ENCODE measurements around the gene XPNPEP3. TPM values are rescaled to one million over a fixed set of nuclear protein-coding genes. Genes with fewer than 3 reads are reported as not detected.
"Not testable (repeated sequence)": the region's sequence is repeated elsewhere in the genome, so short reads cannot be mapped to it uniquely, and the experiment has no call there.

XPNPEP3 gene
- total and polyA plus RNA-seq, 2 donors (not counting 3 experiments of a cell fraction or from before 2014, with no cell fraction given): 12.3 to 21.2 TPM

DNA sequence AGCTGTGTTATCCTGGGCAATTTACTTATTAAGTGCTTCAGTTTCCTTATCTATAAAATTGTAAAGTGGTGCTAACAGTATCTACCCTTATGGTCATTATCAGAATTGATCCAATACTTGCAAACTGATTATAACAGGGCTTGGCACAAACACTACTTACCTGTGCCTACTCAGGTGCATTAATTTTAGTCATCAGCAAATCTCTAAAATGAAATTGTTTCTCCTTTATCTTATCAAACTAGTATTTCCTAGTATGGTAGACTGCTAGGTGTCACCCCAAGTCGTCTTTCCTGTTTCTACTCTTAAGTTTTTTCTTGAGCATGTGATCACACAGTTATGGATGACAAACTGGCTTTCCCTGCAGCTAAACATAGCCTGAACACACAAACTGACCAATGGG lies 33.5 kb upstream of the XPNPEP3 start:
- DNase-seq (ENCODE audit: low read depth, low spot score) (no peak), FAIRE-seq (no peak)
- TF ChIP-seq JUN (IDR thresholded peaks at IDR 0.05; ENCODE audit: borderline replicate concordance, insufficient read depth, insufficient read length, low read depth): no peak
- TF ChIP-seq POLR2A (IDR thresholded peaks at IDR 0.05; ENCODE audit: low read depth, low read length): no peak
- TF ChIP-seq, protein P1, sequence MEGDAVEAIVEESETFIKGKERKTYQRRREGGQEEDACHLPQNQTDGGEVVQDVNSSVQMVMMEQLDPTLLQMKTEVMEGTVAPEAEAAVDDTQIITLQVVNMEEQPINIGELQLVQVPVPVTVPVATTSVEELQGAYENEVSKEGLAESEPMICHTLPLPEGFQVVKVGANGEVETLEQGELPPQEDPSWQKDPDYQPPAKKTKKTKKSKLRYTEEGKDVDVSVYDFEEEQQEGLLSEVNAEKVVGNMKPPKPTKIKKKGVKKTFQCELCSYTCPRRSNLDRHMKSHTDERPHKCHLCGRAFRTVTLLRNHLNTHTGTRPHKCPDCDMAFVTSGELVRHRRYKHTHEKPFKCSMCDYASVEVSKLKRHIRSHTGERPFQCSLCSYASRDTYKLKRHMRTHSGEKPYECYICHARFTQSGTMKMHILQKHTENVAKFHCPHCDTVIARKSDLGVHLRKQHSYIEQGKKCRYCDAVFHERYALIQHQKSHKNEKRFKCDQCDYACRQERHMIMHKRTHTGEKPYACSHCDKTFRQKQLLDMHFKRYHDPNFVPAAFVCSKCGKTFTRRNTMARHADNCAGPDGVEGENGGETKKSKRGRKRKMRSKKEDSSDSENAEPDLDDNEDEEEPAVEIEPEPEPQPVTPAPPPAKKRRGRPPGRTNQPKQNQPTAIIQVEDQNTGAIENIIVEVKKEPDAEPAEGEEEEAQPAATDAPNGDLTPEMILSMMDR (IDR thresholded peaks at IDR 0.05; ENCODE audit: extremely low read depth in 1 of 2, insufficient read depth in 1 of 2, low read depth in 1 of 2, low read length in 2 of 2): no peak
- no peak for TF ChIP-seq GATA2 (IDR thresholded peaks at IDR 0.05; ENCODE audit: insufficient read depth, insufficient read length, low read depth, low read length)
- TF ChIP-seq EZH2 (IDR thresholded peaks at IDR 0.05; ENCODE audit: borderline replicate concordance, low read depth, low read length, severe bottlenecking): no peak
- TF ChIP-seq, protein P2, sequence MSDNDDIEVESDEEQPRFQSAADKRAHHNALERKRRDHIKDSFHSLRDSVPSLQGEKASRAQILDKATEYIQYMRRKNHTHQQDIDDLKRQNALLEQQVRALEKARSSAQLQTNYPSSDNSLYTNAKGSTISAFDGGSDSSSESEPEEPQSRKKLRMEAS (IDR thresholded peaks at IDR 0.05; ENCODE audit: insufficient read depth, insufficient read length): no peak
- intact Hi-C loops (cut with micrococcal nuclease) (no loop called here), dilution Hi-C loops (cut with MboI; ENCODE audit: extremely low pct_ligation_motif_present, low sequenced_read_pairs) (no loop called here)
- H3K79me2 ChIP-seq (ENCODE audit: control insufficient read depth, insufficient read depth, low read length): peaks cover 6% of the 10 kb centered on the region
- ChIA-PET POLR2A (no interaction called here), CTCF (interaction anchor here (2.0 kb wide), 1 partner anchor 140 kb away, joined by 7 read pairs; no protein-coding TSS in a partner anchor)
- no peak overlapping the region for H3K27ac ChIP-seq (ENCODE audit: insufficient read depth, low read depth, low read length)
- H3K27me3 ChIP-seq (ENCODE audit: control insufficient read depth in 2 of 2, insufficient read depth in 2 of 2, low read length in 2 of 2): no peaks in the 10 kb centered on the region
- peaks cover 6% of the 10 kb centered on the region for H3K4me1 ChIP-seq (ENCODE audit: control insufficient read depth, extremely low read depth, insufficient read depth, low read length)
- H3K9me3 ChIP-seq (replicated peaks; ENCODE audit: control insufficient read depth, insufficient read depth, low read length): no peaks in the 10 kb centered on the region
- H3K4me2 ChIP-seq (ENCODE audit: insufficient read depth, low read length): no peak overlapping the region
- no peaks in the 10 kb centered on the region for H4K20me1 ChIP-seq (replicated peaks; ENCODE audit: control insufficient read depth, extremely low read depth, insufficient read depth, low read length)
- H3K9ac ChIP-seq (replicated peaks; ENCODE audit: extremely low read depth, insufficient read depth, low read length): no peak overlapping the region
- no peaks in the 10 kb centered on the region for H3K9me1 ChIP-seq (replicated peaks; ENCODE audit: control insufficient read depth, extremely low read depth, insufficient read depth, low read length)
- no TSS peak for BruUV-seq (replicated peaks)
- no peak overlapping the region for H2AFZ ChIP-seq (ENCODE audit: low read depth, low read length)
- peaks cover 0 to 3% of the 10 kb centered on the region in 2 experiments for H3K36me3 ChIP-seq (ENCODE audit: control insufficient read depth in 2 of 2, extremely low read depth in 1 of 2, insufficient read depth in 2 of 2, low read length in 2 of 2)
- H3K4me3 ChIP-seq (replicated peaks in 1 of 3; ENCODE audit: insufficient read depth in 1 of 3, low read depth in 1 of 3, low read length in 3 of 3): no peak overlapping the region

DNA sequence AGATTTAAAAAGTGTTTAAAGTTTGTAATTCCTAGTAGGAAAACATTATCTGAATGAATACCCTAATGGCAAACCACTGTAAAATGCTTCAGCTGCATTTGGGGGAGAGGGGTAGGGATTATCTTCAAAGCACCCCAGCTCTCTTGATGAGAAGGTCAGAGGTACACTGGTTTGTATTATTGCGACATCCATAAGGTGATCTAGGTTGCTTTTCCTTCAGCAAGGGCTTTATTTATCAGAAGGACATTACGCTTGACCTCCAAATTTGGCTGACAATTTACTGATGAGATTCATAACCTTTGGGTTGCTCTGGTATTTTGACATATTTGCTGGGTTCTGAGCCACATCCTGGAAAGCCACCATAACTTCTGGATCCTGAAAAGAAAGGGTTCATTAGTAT lies 30.7 kb upstream of the XPNPEP3 start:
- H3K79me2 ChIP-seq (ENCODE audit: control insufficient read depth, insufficient read depth, low read length); H3K27me3 ChIP-seq (ENCODE audit: control insufficient read depth in 2 of 2, insufficient read depth in 2 of 2, low read length in 2 of 2); H3K27ac ChIP-seq (ENCODE audit: insufficient read depth, low read depth, low read length); CTCF ChIA-PET; H2AFZ ChIP-seq (ENCODE audit: low read depth, low read length); FAIRE-seq; H3K9ac ChIP-seq (replicated peaks; ENCODE audit: extremely low read depth, insufficient read depth, low read length); H3K9me1 ChIP-seq (replicated peaks; ENCODE audit: control insufficient read depth, extremely low read depth, insufficient read depth, low read length); intact Hi-C loops (cut with micrococcal nuclease); dilution Hi-C loops (cut with MboI; ENCODE audit: extremely low pct_ligation_motif_present, low sequenced_read_pairs); H3K9me3 ChIP-seq (replicated peaks; ENCODE audit: control insufficient read depth, insufficient read depth, low read length); H3K4me2 ChIP-seq (ENCODE audit: insufficient read depth, low read length); H4K20me1 ChIP-seq (replicated peaks; ENCODE audit: control insufficient read depth, extremely low read depth, insufficient read depth, low read length); H3K4me1 ChIP-seq (ENCODE audit: control insufficient read depth, extremely low read depth, insufficient read depth, low read length); DNase-seq (ENCODE audit: low read depth, low spot score); H3K4me3 ChIP-seq (replicated peaks in 1 of 3; ENCODE audit: insufficient read depth in 1 of 3, low read depth in 1 of 3, low read length in 3 of 3): not testable (repeated sequence)
- POLR2A ChIA-PET: interaction anchor here (0.6 kb wide), 1 partner anchor 386 kb away, joined by 5 read pairs; no protein-coding TSS in a partner anchor
- BruUV-seq (replicated peaks): TSS peak; percentile 76
- H3K36me3 ChIP-seq (ENCODE audit: control insufficient read depth in 2 of 2, extremely low read depth in 1 of 2, insufficient read depth in 2 of 2, low read length in 2 of 2): peaks cover 5 to 11% of the 10 kb centered on the region in 2 experiments
